HepG2 (cell line): ENCODE results near the gene CBL. TPM values are rescaled to one million over a fixed set of nuclear protein-coding genes. Genes with fewer than 3 reads are reported as not detected.

ENCODE experiments used
- ARNT ChIP-seq: fragments of 450-650 bp; IDR thresholded peaks from 2 replicates; pipeline ENCODE4 v1.6.1; 2017
- ATM ChIP-seq: fragments of 450-650 bp; IDR thresholded peaks from 2 replicates; pipeline ENCODE4 v1.7.1; 2017; ENCODE audit warnings: mild to moderate bottlenecking, borderline replicate concordance
- BHLHE40 ChIP-seq: IDR thresholded peaks from 2 replicates; pipeline ENCODE4 v1.6.1; 2011; ENCODE audit warnings: low read length, improper control_type of control experiment
- CBX2 ChIP-seq, 2 experiments: fragments of 200-600 bp in 1 of 2; sonication (generic); formaldehyde crosslinking in 1 of 2; IDR thresholded peaks; 2 replicates each; pipeline versions ENCODE4 v1.7.0 to v1.8.1; 2018 to 2022; ENCODE audit warnings: low read depth in 2 of 2, low read length in 1 of 2, mild to moderate bottlenecking in 1 of 2, missing genetic modification reagents in 1 of 2
- CEBPB ChIP-seq: IDR thresholded peaks from 2 replicates; pipeline ENCODE4 v1.6.1; 2011; ENCODE audit warnings: low read depth, low read length, improper control_type of control experiment, borderline replicate concordance
- ELF3 ChIP-seq: IDR thresholded peaks from 2 replicates; pipeline ENCODE4 v1.6.1; 2016; ENCODE audit warnings: missing genetic modification reagents, missing compliant biosample characterization
- GFI1 ChIP-seq: sonication (generic); formaldehyde crosslinking; IDR thresholded peaks from 2 replicates; pipeline ENCODE4 v1.5.0; 2020; ENCODE audit warnings: missing genetic modification reagents, mild to moderate bottlenecking, borderline replicate concordance
- HOXD1 ChIP-seq: sonication (generic); formaldehyde crosslinking; IDR thresholded peaks from 2 replicates; pipeline ENCODE4 v1.5.0; 2020; ENCODE audit warnings: missing genetic modification reagents
- MAFF ChIP-seq: IDR thresholded peaks from 2 replicates; pipeline ENCODE4 v1.6.1; 2011; ENCODE audit warnings: low read depth, low read length, improper control_type of control experiment
- MATR3 ChIP-seq: sonication (generic); formaldehyde crosslinking; IDR thresholded peaks from 2 replicates; pipeline ENCODE4 v1.4.0; 2020; ENCODE audit warnings: missing genetic modification reagents
- NFRKB ChIP-seq: fragments of 450-650 bp; IDR thresholded peaks from 2 replicates; pipeline ENCODE4 v1.6.1; 2017
- NFYC ChIP-seq: IDR thresholded peaks from 2 replicates; pipeline ENCODE4 v1.6.1; 2016; ENCODE audit warnings: missing genetic modification reagents, missing compliant biosample characterization
- PAX8 ChIP-seq: sonication (generic); formaldehyde crosslinking; IDR thresholded peaks from 2 replicates; pipeline ENCODE4 v1.8.0; 2022; ENCODE audit warnings: mild to moderate bottlenecking, missing genetic modification reagents, borderline replicate concordance
- POLR2G ChIP-seq: fragments of 200-400 bp; formaldehyde crosslinking; IDR thresholded peaks from 2 replicates; pipeline ENCODE4 v1.6.1; 2018; ENCODE audit warnings: mild to moderate bottlenecking, low read depth, low read length, moderate library complexity
- RBM39 ChIP-seq: fragments of 200-400 bp; formaldehyde crosslinking; IDR thresholded peaks from one replicate; pipeline ENCODE4 v1.6.1; 2018; ENCODE audit warnings: antibody characterized with exemption, mild to moderate bottlenecking, low read depth, low read length; ENCODE audit not compliant: poor library complexity, severe bottlenecking
- TCF12 ChIP-seq, 2 experiments: fragments of 450-650 bp in 1 of 2; sonication (generic) in 1 of 2; formaldehyde crosslinking in 1 of 2; IDR thresholded peaks; 2 replicates each; pipeline versions ENCODE4 v1.6.1 to v1.8.0; 2017 to 2022; ENCODE audit warnings: antibody characterized with exemption in 1 of 2, mild to moderate bottlenecking in 1 of 2, missing genetic modification reagents in 1 of 2, moderate library complexity in 1 of 2
- ZFP1 ChIP-seq: IDR thresholded peaks from 2 replicates; pipeline ENCODE4 v1.6.1; 2016
- ZKSCAN1 ChIP-seq: fragments of 150-350 bp; IDR thresholded peaks from 2 replicates; pipeline ENCODE4 v1.6.1; 2014; ENCODE audit warnings: low read length
- ZNF274 ChIP-seq: sonication (generic); formaldehyde crosslinking; IDR thresholded peaks from 2 replicates; pipeline ENCODE4 v1.5.1; 2020; ENCODE audit warnings: mild to moderate bottlenecking, missing genetic modification reagents
- ZNF343 ChIP-seq: sonication (generic); formaldehyde crosslinking; IDR thresholded peaks from 2 replicates; pipeline ENCODE4 v1.4.0; 2020; ENCODE audit warnings: mild to moderate bottlenecking, missing genetic modification reagents
- ZNF556 ChIP-seq: sonication (generic); formaldehyde crosslinking; IDR thresholded peaks from 2 replicates; pipeline ENCODE4 v1.4.0; 2020; ENCODE audit warnings: mild to moderate bottlenecking, missing genetic modification reagents, borderline replicate concordance
- ZNF75D ChIP-seq: sonication (generic); formaldehyde crosslinking; IDR thresholded peaks from 2 replicates; pipeline ENCODE4 v1.8.1; 2023; ENCODE audit warnings: missing genetic modification reagents, mild to moderate bottlenecking, borderline replicate concordance
- ZNF777 ChIP-seq: sonication (generic); formaldehyde crosslinking; IDR thresholded peaks from 2 replicates; pipeline ENCODE4 v1.4.0; 2020; ENCODE audit warnings: missing genetic modification reagents
- polyA plus RNA-seq, 8 experiments: library from polyadenylated mRNA; depleted of rRNA in 3 of 8; stranded (reverse) in 7 of 8; unstranded in 1 of 8; fragments of >200 nt; fragmentation: Illumina TruSeq in 4 of 8; extraction: Trizol in 4 of 8; gene quantifications; 2 replicates each; pipeline versions ENCODE4 v1.2.1 to v1.2.3, GENCODE V29; 2011 to 2016; ENCODE audit warnings: low read depth in 4 of 8, missing spikeins in 1 of 8, mixed read lengths in 1 of 8; ENCODE audit not compliant: insufficient read depth in 1 of 8
- total RNA-seq, 5 experiments: library from RNA; depleted of rRNA; stranded (reverse); fragments of >200 nt; fragmentation: Illumina TruSeq; extraction: Trizol; gene quantifications; 2 replicates each; pipeline ENCODE4 v1.2.3, GENCODE V29; 2016; ENCODE audit warnings: low read depth in 1 of 5
- TF ChIP-seq, protein P1 (sequence below): IDR thresholded peaks from 2 replicates; pipeline ENCODE4 v1.6.1; 2016; ENCODE audit warnings: missing genetic modification reagents, missing compliant biosample characterization
- TF ChIP-seq, protein P2 (sequence below): sonication (generic); formaldehyde crosslinking; IDR thresholded peaks from 2 replicates; pipeline ENCODE4 v1.4.0; 2020; ENCODE audit warnings: missing genetic modification reagents
- TF ChIP-seq, protein P3 (sequence below): sonication (generic); formaldehyde crosslinking; IDR thresholded peaks from 2 replicates; pipeline ENCODE4 v1.4.0; 2020; ENCODE audit warnings: mild to moderate bottlenecking, missing genetic modification reagents

The CBL gene
- total and polyA plus RNA-seq, 2 of the 13 experiments (the other 11 are each of a cell fraction or from before 2014, with no cell fraction given): 6.6 to 7.4 TPM

DNA sequence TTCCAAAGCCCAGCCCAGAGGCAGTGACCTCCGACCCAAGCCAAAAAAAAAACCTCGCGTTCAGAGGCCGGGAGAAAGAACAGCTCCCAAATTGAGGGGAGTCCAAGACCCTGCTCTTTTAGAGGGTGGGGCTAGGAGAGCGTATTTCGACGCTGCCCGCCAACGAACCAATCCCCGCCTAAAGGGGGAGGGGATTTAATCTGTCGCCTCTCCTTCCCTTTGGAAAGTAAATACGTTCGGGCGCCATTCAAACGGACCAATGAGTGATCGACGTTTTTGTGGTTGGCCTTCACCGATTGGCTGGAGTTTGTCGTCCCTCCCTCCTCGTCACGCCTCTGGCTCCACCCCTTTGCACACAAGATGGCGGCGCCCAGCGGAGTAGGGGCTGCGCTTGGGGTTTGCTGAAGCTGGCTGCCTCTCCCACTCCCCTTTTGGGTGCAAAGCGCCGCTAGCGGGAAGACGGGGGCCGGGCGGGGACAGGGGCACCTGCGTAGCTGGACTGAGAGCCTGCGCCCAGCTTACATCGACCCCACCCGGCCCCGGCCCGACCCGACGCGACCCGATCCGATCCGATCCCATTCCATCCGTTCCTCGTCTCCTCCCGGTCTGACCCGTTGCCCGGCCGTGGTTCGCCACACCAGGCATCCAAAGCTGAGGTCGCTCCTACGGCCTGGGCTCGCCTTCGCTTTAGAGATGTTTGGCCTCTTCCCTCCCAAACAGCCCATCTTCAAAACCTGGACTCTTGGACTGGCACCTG lies 128.2 kb downstream of the CBL start, which contains the start of gene RNF26 (continued):
- no peak for TF ChIP-seq TCF12 (IDR thresholded peaks at IDR 0.05)
- no peak for TF ChIP-seq TCF12 (CRISPR knock-in tag; IDR thresholded peaks at IDR 0.05)
- no peak for TF ChIP-seq ZNF343 (CRISPR knock-in tag)
- TF ChIP-seq ZNF556 (CRISPR knock-in tag): no peak
- no peak for TF ChIP-seq ELF3 (CRISPR knock-in tag)
- TF ChIP-seq ZFP1: no peak
- no peak for TF ChIP-seq ZNF274 (CRISPR knock-in tag)
- TF ChIP-seq ATM: no peak
- TF ChIP-seq PAX8 (CRISPR knock-in tag): no peak
- TF ChIP-seq RBM39: peak; percentile 41
- TF ChIP-seq, protein P1, sequence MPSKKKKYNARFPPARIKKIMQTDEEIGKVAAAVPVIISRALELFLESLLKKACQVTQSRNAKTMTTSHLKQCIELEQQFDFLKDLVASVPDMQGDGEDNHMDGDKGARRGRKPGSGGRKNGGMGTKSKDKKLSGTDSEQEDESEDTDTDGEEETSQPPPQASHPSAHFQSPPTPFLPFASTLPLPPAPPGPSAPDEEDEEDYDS (CRISPR knock-in tag): peak; percentile 82
- no peak for TF ChIP-seq MATR3 (CRISPR knock-in tag)
- peak; percentile 85 for TF ChIP-seq POLR2G
- no peak for TF ChIP-seq MAFF
- TF ChIP-seq BHLHE40: no peak
- TF ChIP-seq CEBPB: no peak
- peak; percentile 49; the same call in 1 of the 2 replicates for TF ChIP-seq ZNF777
- TF ChIP-seq, protein P2, sequence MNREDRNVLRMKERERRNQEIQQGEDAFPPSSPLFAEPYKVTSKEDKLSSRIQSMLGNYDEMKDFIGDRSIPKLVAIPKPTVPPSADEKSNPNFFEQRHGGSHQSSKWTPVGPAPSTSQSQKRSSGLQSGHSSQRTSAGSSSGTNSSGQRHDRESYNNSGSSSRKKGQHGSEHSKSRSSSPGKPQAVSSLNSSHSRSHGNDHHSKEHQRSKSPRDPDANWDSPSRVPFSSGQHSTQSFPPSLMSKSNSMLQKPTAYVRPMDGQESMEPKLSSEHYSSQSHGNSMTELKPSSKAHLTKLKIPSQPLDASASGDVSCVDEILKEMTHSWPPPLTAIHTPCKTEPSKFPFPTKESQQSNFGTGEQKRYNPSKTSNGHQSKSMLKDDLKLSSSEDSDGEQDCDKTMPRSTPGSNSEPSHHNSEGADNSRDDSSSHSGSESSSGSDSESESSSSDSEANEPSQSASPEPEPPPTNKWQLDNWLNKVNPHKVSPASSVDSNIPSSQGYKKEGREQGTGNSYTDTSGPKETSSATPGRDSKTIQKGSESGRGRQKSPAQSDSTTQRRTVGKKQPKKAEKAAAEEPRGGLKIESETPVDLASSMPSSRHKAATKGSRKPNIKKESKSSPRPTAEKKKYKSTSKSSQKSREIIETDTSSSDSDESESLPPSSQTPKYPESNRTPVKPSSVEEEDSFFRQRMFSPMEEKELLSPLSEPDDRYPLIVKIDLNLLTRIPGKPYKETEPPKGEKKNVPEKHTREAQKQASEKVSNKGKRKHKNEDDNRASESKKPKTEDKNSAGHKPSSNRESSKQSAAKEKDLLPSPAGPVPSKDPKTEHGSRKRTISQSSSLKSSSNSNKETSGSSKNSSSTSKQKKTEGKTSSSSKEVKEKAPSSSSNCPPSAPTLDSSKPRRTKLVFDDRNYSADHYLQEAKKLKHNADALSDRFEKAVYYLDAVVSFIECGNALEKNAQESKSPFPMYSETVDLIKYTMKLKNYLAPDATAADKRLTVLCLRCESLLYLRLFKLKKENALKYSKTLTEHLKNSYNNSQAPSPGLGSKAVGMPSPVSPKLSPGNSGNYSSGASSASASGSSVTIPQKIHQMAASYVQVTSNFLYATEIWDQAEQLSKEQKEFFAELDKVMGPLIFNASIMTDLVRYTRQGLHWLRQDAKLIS (CRISPR knock-in tag): no peak
- no peak for TF ChIP-seq NFRKB
- TF ChIP-seq ARNT: no peak
- no peak for TF ChIP-seq ZNF75D (CRISPR knock-in tag)
- TF ChIP-seq CBX2 (IDR thresholded peaks at IDR 0.05; ENCODE audit: low read depth, low read length): no peak
- TF ChIP-seq CBX2 (CRISPR knock-in tag; IDR thresholded peaks at IDR 0.05; ENCODE audit: low read depth): no peak
- TF ChIP-seq ZKSCAN1: no peak
- no peak for TF ChIP-seq GFI1 (CRISPR knock-in tag)
- TF ChIP-seq, protein P3, sequence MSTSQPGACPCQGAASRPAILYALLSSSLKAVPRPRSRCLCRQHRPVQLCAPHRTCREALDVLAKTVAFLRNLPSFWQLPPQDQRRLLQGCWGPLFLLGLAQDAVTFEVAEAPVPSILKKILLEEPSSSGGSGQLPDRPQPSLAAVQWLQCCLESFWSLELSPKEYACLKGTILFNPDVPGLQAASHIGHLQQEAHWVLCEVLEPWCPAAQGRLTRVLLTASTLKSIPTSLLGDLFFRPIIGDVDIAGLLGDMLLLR: no peak
- TF ChIP-seq HOXD1 (CRISPR knock-in tag): no peak
- peak; percentile 95 for TF ChIP-seq NFYC (CRISPR knock-in tag)
